HG03196 (cell line): ENCODE results near the gene PNPLA2.

ENCODE experiments used
- ATAC-seq: cut with Tn5 transposase; IDR thresholded peaks from one replicate; pipeline ENCODE4 v1.9.1; 2021; ENCODE audit not compliant: unreplicated experiment

PNPLA2 gene

GRCh38 chr11:798093-798713, 20.5 kb upstream of the PNPLA2 start, which contains the start of gene SLC25A22:
Gene SLC25A22, minus strand, starts transcription at chr11:798281. Its CDS starts 3,275 bp downstream, at chr11:795006.
- peak; percentile 48 for ATAC-seq

- ATAC-seq, result no peak
Observed at GRCh38 chr11:799641-800316, 18.9 kb upstream of the PNPLA2 start.

GRCh38 chr11:800473-800872, 18.2 kb upstream of the PNPLA2 start:
- no peak for ATAC-seq

DNA sequence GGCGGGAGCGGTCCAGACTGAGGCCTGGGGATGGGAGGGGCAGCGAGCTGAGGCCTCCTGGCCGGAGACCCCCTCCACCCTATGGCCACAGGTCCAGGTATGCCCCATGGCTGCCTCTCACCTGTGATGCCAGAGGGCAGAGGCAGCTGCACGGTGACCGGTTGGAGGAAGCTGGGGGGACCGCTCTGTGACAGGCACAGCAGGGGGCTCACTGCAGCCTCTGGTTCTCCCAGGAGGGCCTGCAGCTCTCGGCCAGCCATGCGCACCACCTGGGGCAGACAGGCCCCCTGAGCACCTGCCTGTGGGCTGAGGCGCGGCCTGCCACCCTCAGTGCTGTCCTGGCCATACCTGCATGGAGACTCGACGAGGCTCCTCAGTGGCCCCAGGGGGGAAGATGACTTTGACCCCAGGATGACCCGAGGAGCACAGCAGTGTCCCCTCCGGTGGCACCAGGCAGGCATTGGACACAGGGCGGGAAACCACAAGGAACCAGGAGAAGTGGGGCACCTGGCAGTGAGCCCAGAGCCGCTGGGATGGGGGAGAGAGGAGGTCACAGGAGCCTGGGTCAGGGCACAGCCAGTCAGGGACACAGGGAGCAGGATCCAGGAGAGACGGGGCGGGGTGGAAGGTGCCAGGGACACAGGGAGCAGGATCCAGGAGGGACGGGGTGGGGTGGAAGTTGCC, 17.5 kb upstream of the PNPLA2 start:
- ATAC-seq, result no peak

GRCh38 chr11:802018-802617, 16.6 kb upstream of the PNPLA2 start:
- ATAC-seq, result no peak

GRCh38 chr11:802693-803466, 15.8 kb upstream of the PNPLA2 start:
- no peak for ATAC-seq

DNA sequence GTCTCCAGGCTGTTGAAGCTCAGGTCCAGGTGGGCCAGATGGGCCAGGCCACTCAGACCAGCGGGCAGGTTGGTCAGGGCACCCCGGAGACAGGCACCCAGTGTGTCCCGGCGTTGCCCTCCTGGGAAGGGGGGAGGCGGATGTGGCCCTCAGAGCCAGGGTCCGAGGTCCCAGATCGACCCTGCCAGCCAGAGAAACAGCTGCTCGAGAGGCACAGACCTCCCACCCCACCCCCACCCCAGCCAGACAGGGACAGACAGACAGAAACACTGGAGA, 15.3 kb upstream of the PNPLA2 start:
- ATAC-seq, result no peak

DNA sequence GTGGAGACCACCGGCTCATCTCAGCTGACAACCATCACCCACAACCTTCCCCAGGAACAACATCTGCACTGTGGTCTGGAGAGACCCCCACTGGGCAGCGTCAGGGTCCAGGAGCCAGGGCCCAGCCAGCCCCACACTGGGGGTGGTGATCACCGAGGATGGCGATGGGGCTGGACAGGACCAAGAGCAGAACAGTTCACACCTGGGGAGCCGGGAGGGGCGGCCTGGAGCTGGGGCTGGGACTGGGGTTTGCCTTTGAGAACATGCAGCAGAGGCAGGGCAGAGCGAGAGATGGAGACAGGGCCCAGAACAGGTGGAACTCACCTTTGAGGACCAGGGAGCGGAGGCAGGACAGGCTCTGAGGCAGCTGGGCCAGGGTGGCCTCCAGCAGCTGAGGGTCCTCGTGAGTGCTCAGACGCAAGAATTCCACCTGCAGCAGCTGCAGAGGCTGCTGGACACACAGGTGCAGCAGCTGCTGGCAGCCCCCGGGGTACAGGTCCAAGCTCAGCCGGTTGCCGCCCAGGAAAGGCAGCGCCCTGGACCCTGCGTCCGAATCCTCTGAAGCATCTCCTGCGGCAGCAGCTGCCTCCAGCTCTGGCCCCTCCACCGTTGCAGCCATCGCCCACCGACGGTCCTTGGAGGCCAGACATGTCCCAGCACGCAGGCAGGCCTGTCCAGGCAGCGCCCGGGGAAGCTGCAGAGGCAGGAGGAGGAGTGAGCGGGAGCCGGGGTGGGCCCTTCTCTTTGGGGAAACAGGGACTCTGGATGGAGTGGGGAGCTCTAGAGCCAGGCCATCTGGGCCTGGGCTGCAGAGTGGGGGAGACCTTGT, 14.7 kb upstream of the PNPLA2 start:
- no peak for ATAC-seq

DNA sequence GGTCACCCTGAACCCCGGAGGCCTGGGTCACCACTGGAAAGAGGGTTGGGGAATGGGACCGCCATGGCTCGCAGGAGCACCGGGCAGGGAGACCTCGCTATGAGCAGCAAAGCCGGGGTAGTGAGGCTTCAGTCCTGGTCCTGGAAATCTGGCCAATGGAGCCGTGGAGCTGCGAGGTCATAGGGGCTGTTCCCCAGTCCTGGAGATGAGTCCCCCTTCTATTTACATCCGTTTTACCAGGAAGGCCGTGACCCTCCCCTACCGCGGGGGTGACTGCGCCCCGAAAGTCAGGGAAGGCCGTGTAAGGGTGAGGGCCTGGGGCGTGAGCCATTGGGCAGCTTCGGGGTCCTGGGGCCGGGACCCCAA, 14.1 kb upstream of the PNPLA2 start:
- no peak for ATAC-seq

DNA sequence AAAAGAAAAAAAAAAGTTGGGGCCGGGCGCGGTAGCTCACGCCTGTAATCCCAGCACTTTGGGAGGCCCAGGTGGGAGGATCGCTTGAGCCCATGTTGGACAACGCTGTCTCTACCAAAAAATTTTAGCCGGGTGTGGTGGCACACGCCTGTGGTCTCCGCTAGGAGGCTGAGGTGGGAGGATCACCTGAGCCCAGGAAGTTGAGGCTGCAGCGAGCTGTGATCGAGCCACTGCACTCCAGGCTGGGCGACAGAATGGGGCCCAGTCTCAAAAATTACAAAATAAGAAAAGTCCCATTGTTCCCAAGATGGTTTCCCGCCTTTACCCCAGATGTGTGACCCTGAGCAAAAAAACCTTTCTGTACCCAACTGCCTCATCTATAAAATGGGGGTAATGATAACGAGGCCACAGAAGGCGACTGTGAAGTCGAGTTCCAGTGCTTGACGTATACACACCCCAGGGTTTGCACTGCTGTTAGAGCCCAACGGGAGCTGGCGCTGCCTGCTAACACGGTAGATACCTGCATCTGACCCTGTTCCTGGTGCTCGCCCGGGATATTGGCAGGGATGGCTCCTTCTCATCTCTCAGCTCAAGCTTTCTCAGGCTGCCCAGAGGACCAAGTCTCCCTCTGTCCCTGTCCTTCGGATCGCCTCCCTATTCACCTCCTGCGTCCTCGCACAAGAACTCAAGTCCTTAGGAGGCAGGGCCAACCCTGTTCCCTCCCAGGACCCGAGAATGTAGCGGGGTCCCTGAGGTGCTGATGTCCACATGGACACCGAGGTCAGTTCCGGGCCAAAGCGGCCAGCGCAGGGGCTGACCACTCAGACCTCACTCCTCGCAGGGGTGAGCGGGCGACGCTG, 10.1 kb upstream of the PNPLA2 start:
- no peak for ATAC-seq

GRCh38 chr11:809287-810039, 9.3 kb upstream of the PNPLA2 start, which contains the start of gene RPLP2:
Gene RPLP2, plus strand, starts transcription at chr11:809967. Its CDS starts 268 bp downstream, at chr11:810235.
- peak; percentile 72 for ATAC-seq

- no peak for ATAC-seq
Observed at GRCh38 chr11:810040-810567, 8.6 kb upstream of the PNPLA2 start.

- ATAC-seq, result no peak
Observed at GRCh38 chr11:811446-812245, 7.1 kb upstream of the PNPLA2 start.

- no peak for ATAC-seq
Observed at GRCh38 chr11:812390-812789, 6.3 kb upstream of the PNPLA2 start.

GRCh38 chr11:813072-813455, 5.7 kb upstream of the PNPLA2 start:
- ATAC-seq, result no peak

GRCh38 chr11:813456-814096, 5.1 kb upstream of the PNPLA2 start:
- no peak for ATAC-seq
